ENCODE measurements around the gene SPHK2. TPM values are rescaled to one million over a fixed set of nuclear protein-coding genes. Genes with fewer than 3 reads are reported as not detected.
A peak's percentile ranks its signal among the peaks of the same experiment; 100 is the strongest.

Gene SPHK2
- total RNA-seq, 2 donors from 2014 or later: 99.5 to 114 TPM

DNA sequence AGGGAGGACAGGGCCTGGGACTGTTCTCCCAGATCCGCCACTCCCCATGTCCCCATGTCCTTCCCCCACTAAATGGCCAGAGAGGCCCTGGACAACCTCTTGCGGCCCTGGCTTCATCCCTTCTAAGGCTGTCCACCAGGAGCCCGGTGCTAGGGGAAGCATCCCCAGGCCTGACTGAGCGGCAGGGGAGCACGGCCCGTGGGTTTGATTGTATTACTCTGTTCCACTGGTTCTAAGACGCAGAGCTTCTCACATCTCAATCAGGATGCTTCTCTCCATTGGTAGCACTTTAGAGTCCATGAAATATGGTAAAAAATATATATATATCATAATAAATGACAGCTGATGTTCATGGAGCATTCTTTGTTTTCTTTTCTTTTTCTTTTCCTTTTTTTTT lies 11.9 kb upstream of the SPHK2 start:
- DNase-seq: no peak
- Mint-ChIP-seq H3K4me1 (peaks cover 1% of the 10 kb centered on the region), H3K27ac (no peak overlapping the region), H3K36me3 (ENCODE audit: low read depth) (no peaks in the 10 kb centered on the region), H3K9me3 (no peaks in the 10 kb centered on the region), H3K4me3 (no peak overlapping the region), H3K27me3 (ENCODE audit: insufficient read depth) (no peaks in the 10 kb centered on the region)
- 91 to 95% methylated on average over 5 to 7 of the region's 7 CpGs for WGBS, 2 experiments (ENCODE audit: insufficient coverage in 1 of 2, insufficient read length in 1 of 2)
- no peak overlapping the region for H3K9ac ChIP-seq (ENCODE audit: extremely low read depth, low read length, poor library complexity, severe bottlenecking)
- TF ChIP-seq, protein P1, sequence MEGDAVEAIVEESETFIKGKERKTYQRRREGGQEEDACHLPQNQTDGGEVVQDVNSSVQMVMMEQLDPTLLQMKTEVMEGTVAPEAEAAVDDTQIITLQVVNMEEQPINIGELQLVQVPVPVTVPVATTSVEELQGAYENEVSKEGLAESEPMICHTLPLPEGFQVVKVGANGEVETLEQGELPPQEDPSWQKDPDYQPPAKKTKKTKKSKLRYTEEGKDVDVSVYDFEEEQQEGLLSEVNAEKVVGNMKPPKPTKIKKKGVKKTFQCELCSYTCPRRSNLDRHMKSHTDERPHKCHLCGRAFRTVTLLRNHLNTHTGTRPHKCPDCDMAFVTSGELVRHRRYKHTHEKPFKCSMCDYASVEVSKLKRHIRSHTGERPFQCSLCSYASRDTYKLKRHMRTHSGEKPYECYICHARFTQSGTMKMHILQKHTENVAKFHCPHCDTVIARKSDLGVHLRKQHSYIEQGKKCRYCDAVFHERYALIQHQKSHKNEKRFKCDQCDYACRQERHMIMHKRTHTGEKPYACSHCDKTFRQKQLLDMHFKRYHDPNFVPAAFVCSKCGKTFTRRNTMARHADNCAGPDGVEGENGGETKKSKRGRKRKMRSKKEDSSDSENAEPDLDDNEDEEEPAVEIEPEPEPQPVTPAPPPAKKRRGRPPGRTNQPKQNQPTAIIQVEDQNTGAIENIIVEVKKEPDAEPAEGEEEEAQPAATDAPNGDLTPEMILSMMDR (conservative IDR thresholded peaks at IDR 0.05): no peak
- H3K9me3 ChIP-seq (ENCODE audit: control insufficient read depth, low read length): no peaks in the 10 kb centered on the region
- no peaks in the 10 kb centered on the region for H3K36me3 ChIP-seq (ENCODE audit: control insufficient read depth, insufficient read depth, low read length)
- H3K4me3 ChIP-seq (ENCODE audit: low read length): no peak overlapping the region
- H3K27ac ChIP-seq (ENCODE audit: low read depth, low read length): peak overlapping the region; percentile 10
- no peaks in the 10 kb centered on the region for H3K27me3 ChIP-seq (ENCODE audit: control insufficient read depth, insufficient read depth, low read length, poor library complexity, severe bottlenecking)
- no peaks in the 10 kb centered on the region for H3K4me1 ChIP-seq (ENCODE audit: control insufficient read depth, insufficient read depth, low read length)

DNA sequence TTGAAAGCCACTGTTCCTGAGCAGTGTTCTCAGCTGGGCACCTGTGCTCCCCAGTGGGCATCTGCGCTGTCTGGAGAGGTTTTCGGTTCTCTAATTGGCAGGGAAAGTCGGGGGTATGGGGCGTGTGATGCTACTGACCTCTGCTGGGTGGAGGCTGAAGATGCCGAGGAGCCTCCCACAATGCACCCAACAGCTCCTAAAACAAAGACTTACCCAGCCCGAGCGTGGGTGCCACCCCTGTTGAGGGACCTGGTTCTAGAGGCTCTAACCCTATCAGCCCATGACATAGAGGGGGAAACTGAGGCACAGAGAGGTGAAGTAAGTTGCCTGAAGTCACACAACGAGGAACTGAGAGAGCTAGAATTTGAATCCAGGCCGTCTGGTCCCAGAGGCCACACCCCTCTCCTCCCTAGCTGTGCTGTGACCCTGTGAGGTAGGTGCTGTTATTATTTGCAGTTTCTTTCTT lies 10.5 kb upstream of the SPHK2 start:
- no peaks in the 10 kb centered on the region for H3K9me3 Mint-ChIP-seq
- TF ChIP-seq, protein P1 (conservative IDR thresholded peaks at IDR 0.05): peak; percentile 76
- peak overlapping the region; percentile 79 for H3K27ac Mint-ChIP-seq
- Histone ChIP-seq H3K36me3 (ENCODE audit: control insufficient read depth, insufficient read depth, low read length) (peaks cover 4% of the 10 kb centered on the region), H3K4me1 (ENCODE audit: control insufficient read depth, insufficient read depth, low read length) (no peaks in the 10 kb centered on the region), H3K27ac (ENCODE audit: low read depth, low read length) (peak overlapping the region; percentile 12), H3K9me3 (ENCODE audit: control insufficient read depth, low read length) (no peaks in the 10 kb centered on the region), H3K27me3 (ENCODE audit: control insufficient read depth, insufficient read depth, low read length, poor library complexity, severe bottlenecking) (no peaks in the 10 kb centered on the region), H3K4me3 (ENCODE audit: low read length) (no peak overlapping the region), H3K9ac (ENCODE audit: extremely low read depth, low read length, poor library complexity, severe bottlenecking) (no peak overlapping the region)
- H3K4me1 Mint-ChIP-seq: peaks cover 5% of the 10 kb centered on the region
- peak; percentile 87 for DNase-seq
- H3K27me3 Mint-ChIP-seq (ENCODE audit: insufficient read depth): no peaks in the 10 kb centered on the region
- no peak overlapping the region for H3K4me3 Mint-ChIP-seq
- 49 to 74% methylated on average over 4 to 9 of the region's 9 CpGs for WGBS, 2 experiments (ENCODE audit: insufficient coverage in 1 of 2, insufficient read length in 1 of 2)
- H3K36me3 Mint-ChIP-seq (ENCODE audit: low read depth): no peaks in the 10 kb centered on the region

DNA sequence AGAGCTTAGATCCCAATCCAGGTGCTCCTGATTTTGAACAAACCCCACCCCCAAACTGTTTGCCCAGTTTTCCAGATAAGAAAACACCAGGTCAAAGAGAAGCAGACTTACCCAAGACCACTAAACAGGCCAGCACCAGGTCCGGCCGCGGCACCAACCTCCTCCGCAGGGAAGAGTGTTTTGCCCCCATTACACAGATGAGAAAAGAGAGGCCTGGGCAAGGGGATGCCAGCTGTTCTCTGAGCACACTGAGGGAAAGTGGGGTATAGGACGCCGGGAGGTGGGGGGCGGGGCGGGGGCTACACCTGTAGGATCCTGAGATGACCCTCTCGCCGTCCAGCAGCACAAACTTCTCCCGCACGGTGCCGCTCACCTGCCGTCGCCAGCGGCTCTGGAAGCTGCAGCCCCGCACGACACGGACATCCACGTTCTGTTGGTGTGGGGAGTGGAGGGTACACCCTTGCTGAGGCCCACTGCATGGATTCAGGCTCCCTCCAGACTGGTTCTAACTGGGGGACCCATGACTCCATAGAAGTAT lies 9.7 kb upstream of the SPHK2 start:
- Mint-ChIP-seq H3K4me1 (peaks cover 11% of the 10 kb centered on the region), H3K27me3 (ENCODE audit: insufficient read depth) (no peaks in the 10 kb centered on the region), H3K36me3 (ENCODE audit: low read depth) (peaks cover 3% of the 10 kb centered on the region), H3K27ac (no peak overlapping the region), H3K9me3 (no peaks in the 10 kb centered on the region), H3K4me3 (no peak overlapping the region)
- H3K27me3 ChIP-seq (ENCODE audit: control insufficient read depth, insufficient read depth, low read length, poor library complexity, severe bottlenecking): no peaks in the 10 kb centered on the region
- no peak overlapping the region for H3K9ac ChIP-seq (ENCODE audit: extremely low read depth, low read length, poor library complexity, severe bottlenecking)
- H3K4me3 ChIP-seq (ENCODE audit: low read length): no peak overlapping the region
- WGBS, 2 experiments (ENCODE audit: insufficient coverage in 1 of 2, insufficient read length in 1 of 2): 97 to 98% methylated on average over 5 to 20 of the region's 20 CpGs
- H3K9me3 ChIP-seq (ENCODE audit: control insufficient read depth, low read length): no peaks in the 10 kb centered on the region
- TF ChIP-seq, protein P1 (conservative IDR thresholded peaks at IDR 0.05): no peak
- peaks cover 4% of the 10 kb centered on the region for H3K36me3 ChIP-seq (ENCODE audit: control insufficient read depth, insufficient read depth, low read length)
- H3K27ac ChIP-seq (ENCODE audit: low read depth, low read length): no peak overlapping the region
- no peak for DNase-seq
- peaks cover 5% of the 10 kb centered on the region for H3K4me1 ChIP-seq (ENCODE audit: control insufficient read depth, insufficient read depth, low read length)

Measured in endodermal cell (in vitro differentiated cells).